OCI-LY7 (cell line): ENCODE results near the gene SLC2A13. TPM values are rescaled to one million over a fixed set of nuclear protein-coding genes. Genes with fewer than 3 reads are reported as not detected.

Experiments
- BruUV-seq: library from RNA; stranded (reverse); fragments of 400-500 nt; replicated peaks from 2 replicates; lab custom pipeline; 2021; lab: Mats Ljungman, UMichigan
- CTCF ChIA-PET: fragments of 300-600 bp; sonication (Branson Sonifier 250); formaldehyde crosslinking; loops from one replicate; lab custom pipeline; 2022; ENCODE audit warnings: antibody characterized with exemption; ENCODE audit not compliant: unreplicated experiment; lab: Charles Lee
- POLR2A ChIA-PET: fragments of 300-600 bp; sonication (Branson Sonifier 250); formaldehyde crosslinking; loops from one replicate; lab custom pipeline; 2022; ENCODE audit warnings: antibody characterized with exemption; lab: Charles Lee
- DNase-seq: peaks from one replicate; pipeline ENCODE4 v3.0.0-alpha.2; 2015; ENCODE audit warnings: low spot score
- H2AFZ ChIP-seq: fragments of 200-600 bp; sonication (generic), shearing (Covaris generic); 2 replicates; pipeline ENCODE4 v1.6.1; 2014; ENCODE audit warnings: mild to moderate bottlenecking, antibody characterized with exemption, low read length, moderate library complexity
- H3K27ac ChIP-seq: fragments of 200-600 bp; sonication (generic); 2 replicates; pipeline ENCODE4 v1.5.1; 2014; ENCODE audit warnings: mixed run types, low read depth, mild to moderate bottlenecking, moderate library complexity, low read length, inconsistent platforms; ENCODE audit not compliant: poor library complexity, severe bottlenecking
- H3K36me3 ChIP-seq: fragments of 200-600 bp; sonication (generic); 2 replicates; pipeline ENCODE4 v1.6.1; 2014; ENCODE audit warnings: mild to moderate bottlenecking, antibody characterized with exemption, low read length, moderate library complexity, mixed read lengths; ENCODE audit not compliant: insufficient read depth
- H3K4me1 ChIP-seq: fragments of 200-600 bp; sonication (generic); 2 replicates; pipeline ENCODE4 v1.5.1; 2014; ENCODE audit warnings: mild to moderate bottlenecking, low read length; ENCODE audit not compliant: insufficient read depth, poor library complexity, severe bottlenecking
- H3K4me2 ChIP-seq: fragments of 200-600 bp; sonication (generic); 2 replicates; pipeline ENCODE4 v1.6.1; 2014; ENCODE audit warnings: mild to moderate bottlenecking, low read length
- H3K4me3 ChIP-seq: fragments of 200-600 bp; sonication (generic); 2 replicates; pipeline ENCODE4 v1.5.1; 2014; ENCODE audit warnings: mild to moderate bottlenecking, low read depth, low read length; ENCODE audit not compliant: poor library complexity, severe bottlenecking
- H3K79me2 ChIP-seq: fragments of 200-600 bp; sonication (generic); 2 replicates; pipeline ENCODE4 v1.6.1; 2016; ENCODE audit warnings: low read depth, mild to moderate bottlenecking, low read length, moderate library complexity, mixed read lengths; ENCODE audit not compliant: insufficient read depth
- H3K9me2 ChIP-seq: fragments of 200-600 bp; sonication (generic); 2 replicates; pipeline ENCODE4 v1.6.1; 2016; ENCODE audit warnings: mild to moderate bottlenecking, low read length, mixed read lengths; ENCODE audit not compliant: insufficient read depth
- H3K9me3 ChIP-seq: fragments of 200-600 bp; sonication (generic); 2 replicates; pipeline ENCODE4 v1.6.1; 2014; ENCODE audit warnings: mild to moderate bottlenecking, mixed run types, low read length, mixed read lengths
- H4K20me1 ChIP-seq: fragments of 200-600 bp; sonication (generic); 2 replicates; pipeline ENCODE4 v1.6.1; 2014; ENCODE audit warnings: mild to moderate bottlenecking, antibody characterized with exemption, low read length, moderate library complexity, mixed read lengths; ENCODE audit not compliant: insufficient read depth
- CTCF ChIP-seq: fragments of 200-600 bp; sonication (generic); conservative IDR thresholded peaks from 2 replicates; pipeline ENCODE4 v1.5.1; 2014; ENCODE audit warnings: mild to moderate bottlenecking, antibody characterized with exemption, low read length, moderate library complexity, mixed read lengths
- EZH2phosphoT487 ChIP-seq: fragments of 200-600 bp; sonication (generic); IDR thresholded peaks from 2 replicates; pipeline ENCODE4 v1.6.1; 2018; ENCODE audit warnings: low read depth, borderline replicate concordance, mild to moderate bottlenecking, mixed run types, antibody characterized with exemption, low read length, moderate library complexity, mixed read lengths
- intact Hi-C: fragments of 100-400 bp; cut with micrococcal nuclease; formaldehyde crosslinking; loops from one replicate; pipeline ENCODE4 v1.10.0; 2022; ENCODE audit not compliant: unreplicated experiment
- total RNA-seq, 2 experiments: library from RNA; depleted of rRNA in 1 of 2; stranded (reverse); fragments of >200 nt in 1 of 2; shearing (Covaris generic) in 1 of 2; gene quantifications; 2 replicates each; pipeline ENCODE4 v1.2.3, GENCODE V29; 2014 to 2022

The SLC2A13 gene
- total RNA-seq, 2 experiments from 2014 or later: 12.4 to 16.5 TPM

GRCh38 chr12:39763890-39764169 is 342.1 kb downstream of the SLC2A13 start:
- no peaks in the 10 kb centered on the region for H3K36me3 ChIP-seq
- no peak overlapping the region for H2AFZ ChIP-seq
- H3K4me2 ChIP-seq: no peak overlapping the region
- no peak overlapping the region for H3K4me3 ChIP-seq
- H3K4me1 ChIP-seq: no peaks in the 10 kb centered on the region
- H3K9me3 ChIP-seq: no peaks in the 10 kb centered on the region
- no peak for DNase-seq
- H3K79me2 ChIP-seq: no peaks in the 10 kb centered on the region
- ChIA-PET CTCF (interaction anchor here (0.5 kb wide), 1 partner anchor 341 kb away, joined by 3 read pairs; no protein-coding TSS in a partner anchor), POLR2A (interaction anchor here (0.5 kb wide), 1 partner anchor 1132 kb away, joined by 3 read pairs; no protein-coding TSS in a partner anchor)
- no TSS peak for BruUV-seq
- H4K20me1 ChIP-seq: no peaks in the 10 kb centered on the region
- TF ChIP-seq CTCF (no peak), EZH2phosphoT487 (no peak)
- no peaks in the 10 kb centered on the region for H3K9me2 ChIP-seq
- H3K27ac ChIP-seq: no peak overlapping the region
- intact Hi-C loops: no loop called here

GRCh38 chr12:39763071-39763889 is 342.6 kb downstream of the SLC2A13 start:
- ChIA-PET CTCF (interaction anchor here (0.5 kb wide), 1 partner anchor 342 kb away, joined by 3 read pairs; no protein-coding TSS in a partner anchor), POLR2A (interaction anchor here (0.5 to 0.6 kb wide), 2 partner anchors 258 to 1132 kb away, joined by 3 read pairs; no protein-coding TSS in a partner anchor)
- H3K9me2 ChIP-seq: no peaks in the 10 kb centered on the region
- H3K4me2 ChIP-seq: no peak overlapping the region
- no peaks in the 10 kb centered on the region for H3K4me1 ChIP-seq
- no TSS peak for BruUV-seq
- intact Hi-C loops: no loop called here
- H3K4me3 ChIP-seq: no peak overlapping the region
- no peaks in the 10 kb centered on the region for H4K20me1 ChIP-seq
- H3K9me3 ChIP-seq: no peaks in the 10 kb centered on the region
- H2AFZ ChIP-seq: no peak overlapping the region
- no peak for DNase-seq
- H3K79me2 ChIP-seq: no peaks in the 10 kb centered on the region
- no peak overlapping the region for H3K27ac ChIP-seq
- H3K36me3 ChIP-seq: no peaks in the 10 kb centered on the region
- TF ChIP-seq CTCF (no peak), EZH2phosphoT487 (no peak)

- no TSS peak for BruUV-seq
- intact Hi-C loops: no loop called here
- Histone ChIP-seq H3K4me3 (no peak overlapping the region), H3K36me3 (no peaks in the 10 kb centered on the region), H4K20me1 (no peaks in the 10 kb centered on the region), H3K27ac (no peak overlapping the region), H3K9me2 (no peaks in the 10 kb centered on the region), H2AFZ (no peak overlapping the region), H3K9me3 (no peaks in the 10 kb centered on the region), H3K4me1 (no peaks in the 10 kb centered on the region), H3K4me2 (no peak overlapping the region), H3K79me2 (no peaks in the 10 kb centered on the region)
- no peak for DNase-seq
- ChIA-PET POLR2A (interaction anchor here (0.7 kb wide), 1 partner anchor 13 kb away, joined by 3 read pairs; no protein-coding TSS in a partner anchor), CTCF (no interaction called here)
- TF ChIP-seq EZH2phosphoT487 (no peak), CTCF (no peak)
Observed at GRCh38 chr12:39755478-39755877, 350.4 kb downstream of the SLC2A13 start.
